ENCODE data around the gene MRPS12.

- TF ChIP-seq, protein P1, sequence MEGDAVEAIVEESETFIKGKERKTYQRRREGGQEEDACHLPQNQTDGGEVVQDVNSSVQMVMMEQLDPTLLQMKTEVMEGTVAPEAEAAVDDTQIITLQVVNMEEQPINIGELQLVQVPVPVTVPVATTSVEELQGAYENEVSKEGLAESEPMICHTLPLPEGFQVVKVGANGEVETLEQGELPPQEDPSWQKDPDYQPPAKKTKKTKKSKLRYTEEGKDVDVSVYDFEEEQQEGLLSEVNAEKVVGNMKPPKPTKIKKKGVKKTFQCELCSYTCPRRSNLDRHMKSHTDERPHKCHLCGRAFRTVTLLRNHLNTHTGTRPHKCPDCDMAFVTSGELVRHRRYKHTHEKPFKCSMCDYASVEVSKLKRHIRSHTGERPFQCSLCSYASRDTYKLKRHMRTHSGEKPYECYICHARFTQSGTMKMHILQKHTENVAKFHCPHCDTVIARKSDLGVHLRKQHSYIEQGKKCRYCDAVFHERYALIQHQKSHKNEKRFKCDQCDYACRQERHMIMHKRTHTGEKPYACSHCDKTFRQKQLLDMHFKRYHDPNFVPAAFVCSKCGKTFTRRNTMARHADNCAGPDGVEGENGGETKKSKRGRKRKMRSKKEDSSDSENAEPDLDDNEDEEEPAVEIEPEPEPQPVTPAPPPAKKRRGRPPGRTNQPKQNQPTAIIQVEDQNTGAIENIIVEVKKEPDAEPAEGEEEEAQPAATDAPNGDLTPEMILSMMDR (IDR thresholded peaks at IDR 0.05; ENCODE audit: low read depth, low read length), result no peak
- TF ChIP-seq EZH2phosphoT487 (IDR thresholded peaks at IDR 0.05; ENCODE audit: low read depth), result no peak
These were observed 16.8 kb upstream of the MRPS12 start for GRCh38 chr19:38913958-38914357.

Data from OCI-LY3 (cell line).